Prostate gland (tissue), 2 donors: ENCODE data around the gene EMP2.

ENCODE experiments used
- CTCF ChIP-seq, 4 experiments: fragments of 200-600 bp in 2 of 4; fragments of 450-650 bp in 2 of 4; sonication (generic) in 2 of 4; IDR thresholded peaks; 1 replicate in 3 of 4; 2 replicates in 1 of 4; pipeline ENCODE4 v1.5.1; 2016 to 2019; ENCODE audit warnings: antibody characterized with exemption in 4 of 4, mild to moderate bottlenecking in 2 of 4, moderate library complexity in 2 of 4
- POLR2A ChIP-seq: fragments of 450-650 bp; IDR thresholded peaks from one replicate; pipeline ENCODE4 v1.6.1; 2016; ENCODE audit warnings: antibody characterized with exemption, mild to moderate bottlenecking
- POLR2AphosphoS5 ChIP-seq: sonication (generic); formaldehyde crosslinking; IDR thresholded peaks from one replicate; pipeline ENCODE4 v1.6.1; 2017; ENCODE audit warnings: antibody characterized with exemption

- TF ChIP-seq CTCF (IDR thresholded peaks at IDR 0.05): no peak
- TF ChIP-seq POLR2AphosphoS5: no peak
- TF ChIP-seq POLR2A: no peak
Observed at GRCh38 chr16:10517868-10518267, 62.5 kb downstream of the EMP2 start.
